Kidney (tissue), 14 donors: ENCODE data around the gene SPTLC2. TPM values are rescaled to one million over a fixed set of nuclear protein-coding genes. Genes with fewer than 3 reads are reported as not detected.

Source experiments
- DNase-seq, 5 donors: peaks; one replicate each; pipeline ENCODE4 v3.0.0-alpha.2; 2013 to 2020
- FAIRE-seq: peaks from 2 replicates; lab custom pipeline; 2012; peaks lifted over from hg19 to GRCh38; lab: Jason Lieb, UNC
- H3K27ac ChIP-seq, 2 donors: one replicate each; pipeline ENCODE4 v1.7.0; 2013; ENCODE audit warnings: low read depth in 2 of 2, low read length in 2 of 2, inconsistent platforms in 1 of 2
- H3K27me3 ChIP-seq: one replicate; pipeline ENCODE4 v1.7.1; 2013; ENCODE audit warnings: low read length, inconsistent platforms; ENCODE audit not compliant: control insufficient read depth, insufficient read depth
- H3K36me3 ChIP-seq, 3 donors: one replicate each; pipeline versions ENCODE4 v1.7.0 to v1.7.1; 2013; ENCODE audit warnings: low read length in 3 of 3, control low read depth in 1 of 3, inconsistent platforms in 1 of 3; ENCODE audit not compliant: insufficient read depth in 3 of 3, control insufficient read depth in 2 of 3
- H3K4me1 ChIP-seq, 3 donors: one replicate each; pipeline versions ENCODE4 v1.7.0 to v1.7.1; 2013; ENCODE audit warnings: low read length in 3 of 3, inconsistent platforms in 1 of 3, low read depth in 1 of 3; ENCODE audit not compliant: control insufficient read depth in 2 of 3, insufficient read depth in 2 of 3
- H3K4me3 ChIP-seq, 3 donors: one replicate each; pipeline versions ENCODE4 v1.7.0 to v1.8.1; 2013; ENCODE audit warnings: low read length in 3 of 3, control low read depth in 1 of 3, inconsistent platforms in 1 of 3
- H3K9ac ChIP-seq, 3 donors: one replicate each; pipeline versions ENCODE4 v1.7.0 to v1.7.1; 2013; ENCODE audit warnings: low read length in 3 of 3, control low read depth in 1 of 3, inconsistent platforms in 1 of 3
- H3K9me3 ChIP-seq, 3 donors: one replicate each; pipeline versions ENCODE4 v1.7.0 to v1.7.1; 2013; ENCODE audit warnings: low read length in 3 of 3, control low read depth in 1 of 3, inconsistent platforms in 1 of 3; ENCODE audit not compliant: control insufficient read depth in 2 of 3, insufficient read depth in 1 of 3
- intact Hi-C: fragments of 100-400 bp; cut with DNase I; formaldehyde crosslinking; loops from one replicate; pipeline ENCODE4 v1.11.1; 2022
- polyA plus RNA-seq: library from polyadenylated mRNA; stranded (reverse); fragments of 350-450 nt; fragmentation: Illumina TruSeq; extraction: RNeasy Lipid Tissue Mini Kit (QIAGEN cat#74804); gene quantifications from one replicate; pipeline ENCODE4 v1.2.3, GENCODE V29; 2014; ENCODE audit warnings: low read depth, low replicate concordance; ENCODE audit not compliant: insufficient read depth
- total RNA-seq: library from RNA; stranded (reverse); fragmentation: NEBNext Ultra II Directional; extraction: Animal tissue kit (Norgen Biotek cat#: 25700); gene quantifications from one replicate; pipeline ENCODE4 v1.2.1, GENCODE V29; 2021
- TF ChIP-seq, protein P1 (sequence below): IDR thresholded peaks from 3 replicates; pipeline ENCODE4 v1.5.1; 2012; ENCODE audit warnings: mild to moderate bottlenecking, moderate library complexity, borderline replicate concordance; ENCODE audit not compliant: insufficient read depth; ENCODE audit errors: extremely low read depth
- donor health status: control.
- donor health status: control.
- donor health status: control.
- donor health status: control.
- donor health status: control.
- donor health status: DM: yes; HTN: yes; CAD: no.
- donor health status: Normal renal cell carcinoma (clear cell type).

The SPTLC2 gene
- total and polyA plus RNA-seq, 2 donors from 2014 or later = 17.0 to 66.1 TPM

DNA sequence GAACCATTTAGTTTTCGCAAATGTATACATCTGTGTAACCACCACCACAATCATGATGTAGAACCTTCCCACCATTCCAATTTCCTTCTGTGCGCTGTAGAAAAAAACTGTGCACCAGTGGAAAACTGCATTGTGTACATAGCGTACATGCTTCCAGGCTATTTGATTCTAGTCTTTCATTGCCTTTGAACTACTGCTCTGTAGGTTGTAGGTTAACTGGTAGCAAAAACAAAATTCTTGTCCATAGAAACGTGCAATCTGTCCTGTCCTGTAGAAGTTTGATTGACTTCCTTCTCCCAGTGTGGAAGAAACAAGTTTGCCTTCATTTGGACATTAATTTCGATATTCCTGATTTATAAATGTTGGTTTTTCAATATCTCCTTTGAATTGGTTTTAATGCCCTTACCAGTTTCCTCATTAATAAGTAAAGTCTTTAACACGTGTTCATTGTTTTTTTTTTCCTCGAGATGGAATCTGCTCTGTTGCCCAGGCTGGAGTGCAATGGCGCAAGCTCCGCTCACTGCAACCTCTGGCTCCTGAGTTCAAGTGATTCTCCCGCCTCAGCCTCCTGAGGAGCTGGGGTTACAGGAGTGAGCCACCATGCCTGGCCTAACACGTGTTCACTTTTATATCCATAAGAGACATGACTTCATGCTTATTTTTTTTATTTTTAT is 114.2 kb downstream of the SPTLC2 start:
- TF ChIP-seq, protein P1, sequence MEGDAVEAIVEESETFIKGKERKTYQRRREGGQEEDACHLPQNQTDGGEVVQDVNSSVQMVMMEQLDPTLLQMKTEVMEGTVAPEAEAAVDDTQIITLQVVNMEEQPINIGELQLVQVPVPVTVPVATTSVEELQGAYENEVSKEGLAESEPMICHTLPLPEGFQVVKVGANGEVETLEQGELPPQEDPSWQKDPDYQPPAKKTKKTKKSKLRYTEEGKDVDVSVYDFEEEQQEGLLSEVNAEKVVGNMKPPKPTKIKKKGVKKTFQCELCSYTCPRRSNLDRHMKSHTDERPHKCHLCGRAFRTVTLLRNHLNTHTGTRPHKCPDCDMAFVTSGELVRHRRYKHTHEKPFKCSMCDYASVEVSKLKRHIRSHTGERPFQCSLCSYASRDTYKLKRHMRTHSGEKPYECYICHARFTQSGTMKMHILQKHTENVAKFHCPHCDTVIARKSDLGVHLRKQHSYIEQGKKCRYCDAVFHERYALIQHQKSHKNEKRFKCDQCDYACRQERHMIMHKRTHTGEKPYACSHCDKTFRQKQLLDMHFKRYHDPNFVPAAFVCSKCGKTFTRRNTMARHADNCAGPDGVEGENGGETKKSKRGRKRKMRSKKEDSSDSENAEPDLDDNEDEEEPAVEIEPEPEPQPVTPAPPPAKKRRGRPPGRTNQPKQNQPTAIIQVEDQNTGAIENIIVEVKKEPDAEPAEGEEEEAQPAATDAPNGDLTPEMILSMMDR = no peak
- Histone ChIP-seq H3K36me3 (no peaks in the 10 kb centered on the region), H3K4me3 (no peak overlapping the region), H3K9me3 (no peaks in the 10 kb centered on the region), H3K27me3 (peaks cover 3% of the 10 kb centered on the region), H3K4me1 (peaks cover 0 to 10% (median 0%) of the 10 kb centered on the region in 3 donors), H3K27ac (no peak overlapping the region), H3K9ac (no peak overlapping the region)
- intact Hi-C loops = no loop called here
- DNase-seq (no peak), FAIRE-seq (no peak)

DNA sequence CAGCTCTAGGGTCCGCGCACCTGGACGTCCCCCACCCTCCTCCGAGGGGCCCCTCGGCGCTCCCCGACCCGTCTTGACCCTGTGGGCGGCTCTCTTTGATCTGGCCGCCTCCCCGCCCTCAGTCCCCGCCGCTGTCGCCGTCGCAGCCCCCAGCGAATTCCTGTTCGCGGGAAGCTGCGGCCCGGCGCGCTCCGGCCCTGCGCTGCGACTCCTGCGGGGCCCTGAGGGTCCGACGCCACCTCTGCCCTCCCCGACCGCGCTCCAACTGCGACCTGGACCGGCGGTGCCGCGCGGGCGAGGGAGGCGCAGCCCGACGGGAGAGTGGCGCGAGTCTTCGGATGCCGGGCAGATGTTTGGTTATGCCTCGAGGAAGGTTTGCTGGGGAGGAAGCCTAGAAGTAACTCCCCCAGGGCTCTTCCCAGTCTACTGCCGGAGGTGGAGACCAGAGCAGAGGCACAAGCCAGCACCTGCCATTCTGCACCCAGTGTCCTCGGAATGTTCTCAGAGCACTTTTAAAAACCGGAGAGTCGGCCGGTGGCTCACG is 117.4 kb downstream of the SPTLC2 start:
- Histone ChIP-seq H3K4me1 (peaks cover 0 to 10% (median 0%) of the 10 kb centered on the region in 3 donors), H3K9me3 (no peaks in the 10 kb centered on the region), H3K36me3 (no peaks in the 10 kb centered on the region), H3K27me3 (peaks cover 3% of the 10 kb centered on the region), H3K9ac (no peak overlapping the region), H3K4me3 (peak overlapping the region in 1 of 3 donors; percentile 49), H3K27ac (no peak overlapping the region)
- TF ChIP-seq, protein P1 = no peak
- FAIRE-seq (no peak), DNase-seq (peak in 3 of 5 donors; percentile 38 to 54 (median 42))
- intact Hi-C loops = no loop called here

DNA sequence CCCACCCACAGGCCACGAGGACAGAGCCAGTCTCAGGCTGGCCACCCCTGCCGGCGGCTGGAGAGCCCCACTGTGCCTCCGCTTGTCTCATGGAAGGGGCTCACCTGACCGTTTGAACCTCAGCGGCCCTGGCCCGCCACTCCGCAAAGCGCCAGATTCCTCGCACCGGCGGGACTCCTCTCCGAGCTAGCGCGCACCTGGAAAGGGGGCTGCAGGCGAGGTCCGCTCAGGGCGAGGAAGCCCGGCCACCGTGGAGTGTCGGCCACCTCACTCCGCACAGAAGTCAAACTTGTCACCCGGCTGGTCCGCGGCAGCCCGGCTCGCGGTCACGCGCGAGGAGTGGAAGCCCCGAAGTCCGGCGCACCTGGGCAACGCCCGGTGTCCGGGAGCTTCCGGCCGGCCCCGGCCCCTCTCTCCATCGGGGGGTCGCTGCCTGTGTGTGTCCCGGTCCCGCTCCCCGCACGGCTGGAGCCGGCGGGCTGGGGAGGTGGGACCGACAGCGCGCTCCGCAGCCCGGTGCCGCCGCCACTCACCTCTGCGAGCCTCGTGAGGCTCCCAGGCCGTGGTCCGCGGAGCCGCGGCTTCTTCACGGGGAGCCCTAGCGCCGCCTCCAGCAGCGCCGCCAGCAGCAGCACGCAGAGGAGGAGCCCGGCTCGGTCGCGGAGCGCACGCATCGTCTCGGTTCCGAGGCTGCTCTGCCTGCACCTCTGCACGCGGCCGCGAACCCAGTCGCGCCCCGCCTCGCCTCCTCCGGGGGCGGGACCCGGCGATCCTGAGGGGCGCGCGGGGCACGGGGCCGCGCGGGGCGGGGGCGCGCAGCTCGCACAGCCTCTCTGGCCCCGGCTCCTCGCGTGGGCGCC is 118.1 kb downstream of the SPTLC2 start, which contains the start of gene ISM2:
Gene ISM2, minus strand, starts transcription at position 697 of the 860 bp plus-strand sequence. Its CDS starts 23 bp downstream, at position 674.
- peaks cover 3% of the 10 kb centered on the region for H3K27me3 ChIP-seq
- H3K4me3 ChIP-seq = peak within 1 kb of the TSS in 2 of 3 donors; percentile 38 to 49
- H3K4me1 ChIP-seq = peaks cover 0 to 10% (median 0%) of the 10 kb centered on the region in 3 donors
- FAIRE-seq = no peak
- no peak within 1 kb of the TSS for H3K9ac ChIP-seq
- no peak within 1 kb of the TSS for H3K27ac ChIP-seq
- H3K36me3 ChIP-seq = no peaks in the 10 kb centered on the region
- H3K9me3 ChIP-seq = no peaks in the 10 kb centered on the region
- peak; percentile 50 to 79 (median 69) for DNase-seq
- intact Hi-C loops = no loop called here
- TF ChIP-seq, protein P1 = no peak
